Activated CD4-positive, alpha-beta T cell treated with anti-CD3 and anti-CD28 coated beads, Interleukin-2, Interleukin-4, amounts not matched to agents 100 ng/mL and 50 ng/mL, durations not matched to agents 16 hours and 8 hours (primary cell): ENCODE measurements around the gene C1GALT1C1.

Experiments
- DNase-seq: peaks from one replicate; pipeline ENCODE4 v3.0.0-alpha.2; 2020; ENCODE audit warnings: low spot score

Gene C1GALT1C1

GRCh38 chrX:120585702-120586101 lies 44.2 kb downstream of the C1GALT1C1 start:
- DNase-seq = no peak
